GM06990 (cell line): ENCODE results near the gene BSPRY.
"Not testable (repeated sequence)": the region's sequence is repeated elsewhere in the genome, so short reads cannot be mapped to it uniquely, and the experiment has no call there.

Experiments used
- DNase-seq: peaks from one replicate; pipeline ENCODE4 v3.0.0-alpha.2; 2011; ENCODE audit not compliant: insufficient read length; ENCODE audit errors: extremely low read depth
- H3K27me3 ChIP-seq: replicated peaks from 2 replicates; pipeline ENCODE4 v1.6.0; 2011; ENCODE audit warnings: low read length; ENCODE audit not compliant: control insufficient read depth, insufficient read depth
- H3K36me3 ChIP-seq: 2 replicates; pipeline ENCODE4 v1.5.1; 2011; ENCODE audit warnings: low read length; ENCODE audit not compliant: control insufficient read depth, insufficient read depth
- H3K4me3 ChIP-seq: replicated peaks from 2 replicates; pipeline ENCODE4 v1.5.1; 2011; ENCODE audit warnings: low read depth, mild to moderate bottlenecking, control low read depth, low read length
- TF ChIP-seq, protein P1 (sequence below): IDR thresholded peaks from 2 replicates; pipeline ENCODE4 v1.5.1; 2011; ENCODE audit warnings: low read length, control low read depth, mild to moderate bottlenecking, inconsistent platforms; ENCODE audit not compliant: insufficient read depth, poor library complexity, severe bottlenecking

The BSPRY gene

DNA sequence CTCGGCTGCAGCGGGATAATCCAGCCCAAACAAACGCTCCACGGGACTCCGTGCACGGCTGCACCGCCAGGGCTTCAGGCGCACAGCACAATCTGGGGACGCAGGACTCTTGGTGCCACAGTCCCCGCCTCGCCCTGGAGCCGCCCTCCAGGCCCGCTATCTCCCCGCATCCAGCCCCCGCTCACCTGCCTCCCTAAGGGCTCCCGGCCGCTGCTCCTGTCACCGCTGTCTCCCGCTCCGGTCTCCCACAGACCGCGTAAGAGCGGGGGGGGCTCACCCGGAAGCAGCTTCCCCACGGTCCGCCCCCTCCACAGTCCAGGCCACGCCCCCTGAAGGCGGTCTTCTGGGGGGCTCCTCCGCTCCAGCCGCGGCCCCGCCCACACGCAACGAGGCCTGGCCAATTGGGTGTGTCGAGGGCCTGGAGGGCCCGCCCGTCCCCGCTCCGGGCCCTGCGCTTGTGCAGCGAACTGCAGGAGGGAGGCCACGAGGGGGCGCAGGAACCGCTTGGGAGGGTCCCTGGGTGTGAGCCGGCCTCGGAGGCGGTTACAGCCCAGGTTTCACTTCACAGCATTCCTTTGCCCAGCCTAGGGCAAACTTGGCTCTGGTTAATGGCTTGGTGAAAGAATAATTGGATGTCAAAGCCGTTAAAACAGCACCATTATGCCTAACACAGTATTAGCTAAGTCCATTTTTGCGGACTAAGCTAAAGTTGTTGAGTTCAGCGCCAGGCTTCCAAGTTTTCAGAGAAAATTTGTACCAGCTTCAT lies 51.9 kb downstream of the BSPRY start, which contains the start of gene ALAD:
ALAD (minus strand) TSS at position 258 of the 766 bp plus-strand sequence. CDS start 7,725 bp downstream, outside the sequence.
- TF ChIP-seq, protein P1, sequence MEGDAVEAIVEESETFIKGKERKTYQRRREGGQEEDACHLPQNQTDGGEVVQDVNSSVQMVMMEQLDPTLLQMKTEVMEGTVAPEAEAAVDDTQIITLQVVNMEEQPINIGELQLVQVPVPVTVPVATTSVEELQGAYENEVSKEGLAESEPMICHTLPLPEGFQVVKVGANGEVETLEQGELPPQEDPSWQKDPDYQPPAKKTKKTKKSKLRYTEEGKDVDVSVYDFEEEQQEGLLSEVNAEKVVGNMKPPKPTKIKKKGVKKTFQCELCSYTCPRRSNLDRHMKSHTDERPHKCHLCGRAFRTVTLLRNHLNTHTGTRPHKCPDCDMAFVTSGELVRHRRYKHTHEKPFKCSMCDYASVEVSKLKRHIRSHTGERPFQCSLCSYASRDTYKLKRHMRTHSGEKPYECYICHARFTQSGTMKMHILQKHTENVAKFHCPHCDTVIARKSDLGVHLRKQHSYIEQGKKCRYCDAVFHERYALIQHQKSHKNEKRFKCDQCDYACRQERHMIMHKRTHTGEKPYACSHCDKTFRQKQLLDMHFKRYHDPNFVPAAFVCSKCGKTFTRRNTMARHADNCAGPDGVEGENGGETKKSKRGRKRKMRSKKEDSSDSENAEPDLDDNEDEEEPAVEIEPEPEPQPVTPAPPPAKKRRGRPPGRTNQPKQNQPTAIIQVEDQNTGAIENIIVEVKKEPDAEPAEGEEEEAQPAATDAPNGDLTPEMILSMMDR, result peak; percentile 97
- Histone ChIP-seq H3K27me3 (no peaks in the 10 kb centered on the region), H3K4me3 (peak within 1 kb of the TSS; percentile 92), H3K36me3 (no peaks in the 10 kb centered on the region)
- DNase-seq, result peak; percentile 98

DNA sequence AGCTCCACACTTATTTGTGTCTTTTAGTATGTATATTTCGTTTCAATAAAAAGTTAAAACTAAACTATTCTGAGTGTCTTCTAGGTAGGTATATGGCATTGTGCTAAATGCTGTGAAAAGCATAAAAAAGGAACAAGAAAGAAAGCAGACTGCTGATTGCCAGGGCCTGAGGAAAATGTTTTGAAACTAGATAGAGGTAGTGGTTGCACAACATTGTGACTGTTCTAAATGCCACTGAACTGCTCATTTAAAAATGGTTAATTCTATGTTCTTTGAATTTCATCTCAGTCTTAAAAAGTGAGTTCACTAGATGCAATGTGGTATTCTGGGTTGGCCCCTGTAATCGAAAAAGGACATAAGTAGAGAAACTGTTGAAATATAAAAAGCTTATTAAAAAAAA lies 54.3 kb downstream of the BSPRY start:
- TF ChIP-seq, protein P1, result no peak
- H3K4me3 ChIP-seq, result no peak overlapping the region
- no peak for DNase-seq
- H3K27me3 ChIP-seq, result no peaks in the 10 kb centered on the region
- H3K36me3 ChIP-seq, result peaks cover 8% of the 10 kb centered on the region

GRCh38 chr9:113406353-113406752 lies 57.0 kb downstream of the BSPRY start:
- not testable (repeated sequence) for H3K27me3 ChIP-seq, H3K4me3 ChIP-seq, DNase-seq, H3K36me3 ChIP-seq

GRCh38 chr9:113406873-113407511 lies 57.7 kb downstream of the BSPRY start:
- H3K36me3 ChIP-seq, H3K4me3 ChIP-seq, H3K27me3 ChIP-seq, DNase-seq: not testable (repeated sequence)
- TF ChIP-seq, protein P1, result peak; percentile 85

DNA sequence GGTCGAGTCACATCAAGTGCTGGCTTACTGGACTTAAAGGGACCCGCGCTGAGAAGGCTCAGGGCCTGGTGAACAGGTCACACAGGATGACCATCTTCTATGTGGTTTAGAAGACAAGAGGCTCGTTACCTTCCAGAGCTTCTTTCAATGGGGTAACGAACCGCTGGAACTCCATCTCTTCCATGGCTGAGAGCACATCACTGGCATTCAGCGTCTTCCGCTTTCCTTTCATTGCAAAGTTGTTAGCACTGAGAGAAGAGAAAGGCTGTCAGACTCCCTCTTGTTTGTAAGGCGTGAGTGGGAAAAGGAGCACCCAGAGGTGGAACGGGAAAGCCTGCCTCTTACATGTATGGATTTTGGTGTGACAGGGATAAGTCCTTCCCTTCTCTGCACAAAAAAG lies 60.1 kb downstream of the BSPRY start:
- TF ChIP-seq, protein P1, result no peak
- DNase-seq, result no peak
- Histone ChIP-seq H3K27me3 (no peaks in the 10 kb centered on the region), H3K4me3 (peak overlapping the region; percentile 91), H3K36me3 (peaks cover 9% of the 10 kb centered on the region)

GRCh38 chr9:113409883-113410206 lies 60.5 kb downstream of the BSPRY start:
- Histone ChIP-seq H3K36me3 (peaks cover 9% of the 10 kb centered on the region), H3K27me3 (no peaks in the 10 kb centered on the region), H3K4me3 (peak overlapping the region; percentile 91)
- TF ChIP-seq, protein P1, result no peak
- DNase-seq, result no peak
